Kidney (tissue), 14 donors: ENCODE results near the gene KCNIP1. TPM values are rescaled to one million over a fixed set of nuclear protein-coding genes. Genes with fewer than 3 reads are reported as not detected.
A peak's percentile ranks its signal among the peaks of the same experiment; 100 is the strongest.

Source experiments
- DNase-seq, 5 donors: peaks; one replicate each; pipeline ENCODE4 v3.0.0-alpha.2; 2013 to 2020
- FAIRE-seq: peaks from 2 replicates; lab custom pipeline; 2012; peaks lifted over from hg19 to GRCh38; lab: Jason Lieb, UNC
- H3K27ac ChIP-seq, 2 donors: one replicate each; pipeline ENCODE4 v1.7.0; 2013; ENCODE audit warnings: low read depth in 2 of 2, low read length in 2 of 2, inconsistent platforms in 1 of 2
- H3K27me3 ChIP-seq: one replicate; pipeline ENCODE4 v1.7.1; 2013; ENCODE audit warnings: low read length, inconsistent platforms; ENCODE audit not compliant: control insufficient read depth, insufficient read depth
- H3K36me3 ChIP-seq, 3 donors: one replicate each; pipeline versions ENCODE4 v1.7.0 to v1.7.1; 2013; ENCODE audit warnings: low read length in 3 of 3, control low read depth in 1 of 3, inconsistent platforms in 1 of 3; ENCODE audit not compliant: insufficient read depth in 3 of 3, control insufficient read depth in 2 of 3
- H3K4me1 ChIP-seq, 3 donors: one replicate each; pipeline versions ENCODE4 v1.7.0 to v1.7.1; 2013; ENCODE audit warnings: low read length in 3 of 3, inconsistent platforms in 1 of 3, low read depth in 1 of 3; ENCODE audit not compliant: control insufficient read depth in 2 of 3, insufficient read depth in 2 of 3
- H3K4me3 ChIP-seq, 3 donors: one replicate each; pipeline versions ENCODE4 v1.7.0 to v1.8.1; 2013; ENCODE audit warnings: low read length in 3 of 3, control low read depth in 1 of 3, inconsistent platforms in 1 of 3
- H3K9ac ChIP-seq, 3 donors: one replicate each; pipeline versions ENCODE4 v1.7.0 to v1.7.1; 2013; ENCODE audit warnings: low read length in 3 of 3, control low read depth in 1 of 3, inconsistent platforms in 1 of 3
- H3K9me3 ChIP-seq, 3 donors: one replicate each; pipeline versions ENCODE4 v1.7.0 to v1.7.1; 2013; ENCODE audit warnings: low read length in 3 of 3, control low read depth in 1 of 3, inconsistent platforms in 1 of 3; ENCODE audit not compliant: control insufficient read depth in 2 of 3, insufficient read depth in 1 of 3
- intact Hi-C: fragments of 100-400 bp; cut with DNase I; formaldehyde crosslinking; loops from one replicate; pipeline ENCODE4 v1.11.1; 2022
- polyA plus RNA-seq: library from polyadenylated mRNA; stranded (reverse); fragments of 350-450 nt; fragmentation: Illumina TruSeq; extraction: RNeasy Lipid Tissue Mini Kit (QIAGEN cat#74804); gene quantifications from one replicate; pipeline ENCODE4 v1.2.3, GENCODE V29; 2014; ENCODE audit warnings: low read depth, low replicate concordance; ENCODE audit not compliant: insufficient read depth
- total RNA-seq: library from RNA; stranded (reverse); fragmentation: NEBNext Ultra II Directional; extraction: Animal tissue kit (Norgen Biotek cat#: 25700); gene quantifications from one replicate; pipeline ENCODE4 v1.2.1, GENCODE V29; 2021
- TF ChIP-seq, protein P1 (sequence below): IDR thresholded peaks from 3 replicates; pipeline ENCODE4 v1.5.1; 2012; ENCODE audit warnings: mild to moderate bottlenecking, moderate library complexity, borderline replicate concordance; ENCODE audit not compliant: insufficient read depth; ENCODE audit errors: extremely low read depth
- donor health status: control.
- donor health status: control.
- donor health status: control.
- donor health status: control.
- donor health status: control.
- donor health status: DM: yes; HTN: yes; CAD: no.
- donor health status: Normal renal cell carcinoma (clear cell type).

Gene KCNIP1
- total and polyA plus RNA-seq, 2 donors from 2014 or later = 1.8 to 3.1 TPM

DNA sequence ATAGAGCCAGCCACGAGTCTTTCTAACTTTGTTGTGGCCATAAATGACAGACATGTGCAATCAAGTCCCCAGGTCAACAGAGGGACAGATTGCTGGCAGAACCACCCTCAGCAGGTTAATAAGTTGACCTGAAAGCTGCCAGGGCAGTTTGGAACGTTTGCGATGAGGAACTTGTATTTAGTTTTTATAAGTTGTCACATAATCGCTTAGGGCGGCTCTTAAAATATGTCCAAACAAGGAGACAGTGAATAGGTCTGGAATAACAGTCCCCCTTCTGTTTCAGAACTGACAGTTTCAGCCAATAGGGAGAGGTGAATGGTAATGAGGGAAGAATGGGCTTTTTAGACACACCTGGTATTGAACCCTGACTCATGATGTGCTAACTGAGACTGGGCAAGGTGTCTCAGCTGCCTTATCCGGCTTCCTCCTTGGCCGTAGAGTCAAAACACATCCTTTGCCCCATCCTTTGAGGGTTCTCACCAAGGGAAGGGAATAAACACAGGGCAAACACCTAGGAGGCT lies 246.2 kb downstream of the KCNIP1 start:
- intact Hi-C loops = no loop called here
- Histone ChIP-seq H3K9me3 (no peaks in the 10 kb centered on the region), H3K36me3 (no peaks in the 10 kb centered on the region), H3K27ac (peak overlapping the region in 1 of 2 donors; percentile 13), H3K4me1 (peaks cover 0 to 23% (median 23%) of the 10 kb centered on the region in 3 donors), H3K9ac (no peak overlapping the region), H3K27me3 (no peaks in the 10 kb centered on the region), H3K4me3 (no peak overlapping the region)
- TF ChIP-seq, protein P1, sequence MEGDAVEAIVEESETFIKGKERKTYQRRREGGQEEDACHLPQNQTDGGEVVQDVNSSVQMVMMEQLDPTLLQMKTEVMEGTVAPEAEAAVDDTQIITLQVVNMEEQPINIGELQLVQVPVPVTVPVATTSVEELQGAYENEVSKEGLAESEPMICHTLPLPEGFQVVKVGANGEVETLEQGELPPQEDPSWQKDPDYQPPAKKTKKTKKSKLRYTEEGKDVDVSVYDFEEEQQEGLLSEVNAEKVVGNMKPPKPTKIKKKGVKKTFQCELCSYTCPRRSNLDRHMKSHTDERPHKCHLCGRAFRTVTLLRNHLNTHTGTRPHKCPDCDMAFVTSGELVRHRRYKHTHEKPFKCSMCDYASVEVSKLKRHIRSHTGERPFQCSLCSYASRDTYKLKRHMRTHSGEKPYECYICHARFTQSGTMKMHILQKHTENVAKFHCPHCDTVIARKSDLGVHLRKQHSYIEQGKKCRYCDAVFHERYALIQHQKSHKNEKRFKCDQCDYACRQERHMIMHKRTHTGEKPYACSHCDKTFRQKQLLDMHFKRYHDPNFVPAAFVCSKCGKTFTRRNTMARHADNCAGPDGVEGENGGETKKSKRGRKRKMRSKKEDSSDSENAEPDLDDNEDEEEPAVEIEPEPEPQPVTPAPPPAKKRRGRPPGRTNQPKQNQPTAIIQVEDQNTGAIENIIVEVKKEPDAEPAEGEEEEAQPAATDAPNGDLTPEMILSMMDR = no peak
- FAIRE-seq = no peak
- no peak for DNase-seq

DNA sequence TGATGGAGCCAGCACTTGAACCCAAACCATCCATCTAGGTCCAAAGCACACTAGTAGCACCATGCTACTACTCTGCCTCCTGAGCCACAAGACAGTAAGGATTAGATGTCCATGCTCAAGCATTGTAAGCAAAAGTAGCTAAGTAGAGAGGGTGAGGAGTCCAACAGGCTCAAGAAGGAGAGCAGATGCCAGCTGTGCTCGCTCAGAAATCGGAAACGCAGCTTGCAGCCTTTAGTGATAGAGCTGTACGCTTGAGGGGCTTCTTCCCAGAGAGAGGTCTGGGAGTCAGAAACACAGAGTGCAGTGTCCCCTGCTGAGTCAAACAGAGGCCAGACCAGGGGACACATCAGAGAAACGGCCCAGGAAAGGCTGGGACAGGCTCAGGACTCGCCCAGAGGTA lies 247.0 kb downstream of the KCNIP1 start:
- no peak for FAIRE-seq
- intact Hi-C loops = no loop called here
- peaks cover 0 to 24% (median 24%) of the 10 kb centered on the region in 3 donors for H3K4me1 ChIP-seq
- no peaks in the 10 kb centered on the region for H3K9me3 ChIP-seq
- no peaks in the 10 kb centered on the region for H3K36me3 ChIP-seq
- TF ChIP-seq, protein P1 = no peak
- no peak overlapping the region for H3K27ac ChIP-seq
- DNase-seq = peak in 1 of 5 donors; percentile 12
- no peaks in the 10 kb centered on the region for H3K27me3 ChIP-seq
- H3K9ac ChIP-seq = no peak overlapping the region
- H3K4me3 ChIP-seq = no peak overlapping the region

DNA sequence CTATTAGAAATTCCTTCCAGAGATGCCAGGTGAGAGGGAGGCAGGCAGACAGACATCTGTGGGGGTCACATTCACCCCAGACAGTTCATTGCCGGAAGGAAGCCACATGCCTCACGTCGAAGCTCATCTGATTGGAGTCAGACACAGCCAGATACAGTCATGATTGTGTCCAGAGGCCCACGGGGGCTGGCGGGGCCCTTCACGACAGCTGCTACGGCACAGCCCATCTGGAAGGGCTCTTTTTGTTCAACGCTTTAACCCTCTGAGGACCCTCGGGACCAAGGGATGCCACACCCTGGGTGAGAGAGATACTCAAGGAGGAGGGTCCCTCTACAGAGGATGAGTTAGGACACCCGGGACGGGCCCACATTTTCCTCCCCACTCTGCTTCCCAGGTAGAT lies 247.8 kb downstream of the KCNIP1 start:
- H3K4me1 ChIP-seq = peaks cover 0 to 26% (median 22%) of the 10 kb centered on the region in 3 donors

More for the DNA sequence above, 247.8 kb downstream of the KCNIP1 start:
- TF ChIP-seq, protein P1 = no peak
- intact Hi-C loops = no loop called here
- Histone ChIP-seq H3K4me3 (no peak overlapping the region), H3K27ac (no peak overlapping the region), H3K27me3 (no peaks in the 10 kb centered on the region), H3K36me3 (no peaks in the 10 kb centered on the region), H3K9ac (no peak overlapping the region), H3K9me3 (no peaks in the 10 kb centered on the region)
- DNase-seq (no peak), FAIRE-seq (no peak)
